Aorta (tissue), 5 donors: ENCODE results near the gene SPIRE1. TPM values are rescaled to one million over a fixed set of nuclear protein-coding genes. Genes with fewer than 3 reads are reported as not detected.
"Not testable (repeated sequence)": the region's sequence is repeated elsewhere in the genome, so short reads cannot be mapped to it uniquely, and the experiment has no call there.

Source experiments
- ATAC-seq: fragments of 200-7000 bp; cut with Tn5 transposase; one replicate; pipeline ENCODE4 v1.9.1; 2022; ENCODE audit warnings: moderate library complexity; ENCODE audit not compliant: low FRiP score
- DNase-seq, 2 donors: peaks; one replicate each; pipeline ENCODE4 v3.0.0-alpha.2; 2020
- H3K27ac ChIP-seq, 2 donors: one replicate each; pipeline ENCODE4 v1.5.1; 2013; ENCODE audit warnings: low read length in 2 of 2, mild to moderate bottlenecking in 2 of 2, moderate library complexity in 2 of 2, control low read depth in 1 of 2, inconsistent platforms in 1 of 2, low read depth in 1 of 2
- H3K27me3 ChIP-seq, 2 donors: one replicate each; pipeline ENCODE4 v1.6.1; 2013; ENCODE audit warnings: control low read depth in 1 of 2, low read length in 1 of 2, mild to moderate bottlenecking in 1 of 2, moderate library complexity in 1 of 2; ENCODE audit not compliant: insufficient read depth in 2 of 2, control insufficient read depth in 1 of 2
- H3K36me3 ChIP-seq, 2 donors: one replicate each; pipeline ENCODE4 v1.6.1; 2013; ENCODE audit warnings: control low read depth in 1 of 2, low read length in 1 of 2, mild to moderate bottlenecking in 1 of 2; ENCODE audit not compliant: insufficient read depth in 2 of 2, control insufficient read depth in 1 of 2
- H3K4me1 ChIP-seq, 2 donors: one replicate each; pipeline ENCODE4 v1.6.1; 2013; ENCODE audit warnings: low read length in 2 of 2, control low read depth in 1 of 2, mild to moderate bottlenecking in 1 of 2, moderate library complexity in 1 of 2; ENCODE audit not compliant: insufficient read depth in 2 of 2, control insufficient read depth in 1 of 2
- H3K4me3 ChIP-seq, 2 donors: one replicate each; pipeline ENCODE4 v1.5.1; 2013; ENCODE audit warnings: low read length in 2 of 2, control low read depth in 1 of 2, mild to moderate bottlenecking in 1 of 2
- H3K9me3 ChIP-seq: one replicate; pipeline ENCODE4 v1.6.1; 2013; ENCODE audit warnings: mild to moderate bottlenecking, low read length; ENCODE audit not compliant: control insufficient read depth
- WGBS, 2 donors: extraction: QIAGEN DNeasy Blood & Tissue Kit; methylation state at CpG; one replicate each; pipeline ENCODE4 v1.1.7; 2013; 5-methylcytosine and 5-hydroxymethylcytosine counted together
- intact Hi-C, 2 donors: fragments of 100-400 bp; cut with DNase I; formaldehyde crosslinking; loops; one replicate each; pipeline versions ENCODE4 v1.14.2 to v1.15.0; 2022
- polyA plus RNA-seq, 2 donors: library from polyadenylated mRNA; stranded (reverse); fragments of 200-250 nt; gene quantifications; one replicate each; pipeline ENCODE4 v1.2.3, GENCODE V29; 2013
- total RNA-seq, 2 donors: library from RNA; stranded (reverse); fragmentation: NEBNext Ultra II Directional; extraction: Animal tissue kit (Norgen Biotek cat#: 25700); gene quantifications; one replicate each; pipeline ENCODE4 v1.2.1, GENCODE V29; 2021
- donor health status: healthy with polysubstance abuse.
- donor health status: Bipolar disorder and iron deficiency.
- donor health status: DM: no; HTN: no; CAD: no.
- donor health status: DM: no; HTN: no; CAD: no.
- donor health status: DM: yes; HTN: yes; CAD: no.

Gene SPIRE1
- total and polyA plus RNA-seq, 4 donors: 14.9 to 48.5 (median 28.2) TPM

GRCh38 chr18:12559319-12559718, 98.6 kb downstream of the SPIRE1 start:
- intact Hi-C loops: no loop called here

GRCh38 chr18:12556946-12557806, 100.7 kb downstream of the SPIRE1 start:
- Histone ChIP-seq H3K9me3 (no peaks in the 10 kb centered on the region), H3K4me1 (no peaks in the 10 kb centered on the region), H3K4me3 (no peak overlapping the region), H3K27me3 (no peaks in the 10 kb centered on the region), H3K27ac (no peak overlapping the region), H3K36me3 (peaks cover 0 to 3% of the 10 kb centered on the region in 2 donors)
- ATAC-seq (no peak), DNase-seq (peak in 1 of 2 donors; percentile 74)
- intact Hi-C loops: no loop called here
- 98% methylated on average over 29 to 30 of the region's 30 CpGs for WGBS, 2 donors

More at GRCh38 chr18:12559319-12559718, 98.6 kb downstream of the SPIRE1 start:
- H3K4me1 ChIP-seq: no peaks in the 10 kb centered on the region
- WGBS, 2 donors: 98 to 99% methylated on average over 24 of the region's 24 CpGs
- H3K36me3 ChIP-seq: peaks cover 0 to 3% of the 10 kb centered on the region in 2 donors
- no peak overlapping the region for H3K27ac ChIP-seq
- no peak overlapping the region for H3K4me3 ChIP-seq
- no peak for DNase-seq
- H3K9me3 ChIP-seq: no peaks in the 10 kb centered on the region
- H3K27me3 ChIP-seq: no peaks in the 10 kb centered on the region
- no peak for ATAC-seq

GRCh38 chr18:12554796-12555388, 103.0 kb downstream of the SPIRE1 start:
- no peaks in the 10 kb centered on the region for H3K9me3 ChIP-seq
- WGBS, 2 donors: 94 to 96% methylated on average over 2 of the region's 2 CpGs
- no peaks in the 10 kb centered on the region for H3K4me1 ChIP-seq
- DNase-seq (no peak), ATAC-seq (no peak)
- H3K4me3 ChIP-seq: no peak overlapping the region
- H3K27ac ChIP-seq: no peak overlapping the region
- peaks cover 0 to 3% of the 10 kb centered on the region in 2 donors for H3K36me3 ChIP-seq
- intact Hi-C loops: no loop called here
- no peaks in the 10 kb centered on the region for H3K27me3 ChIP-seq

GRCh38 chr18:12552879-12553242, 105.0 kb downstream of the SPIRE1 start:
- Histone ChIP-seq H3K27me3 (no peaks in the 10 kb centered on the region), H3K27ac (no peak overlapping the region), H3K4me3 (no peak overlapping the region), H3K4me1 (no peaks in the 10 kb centered on the region), H3K9me3 (no peaks in the 10 kb centered on the region), H3K36me3 (peaks cover 0 to 1% of the 10 kb centered on the region in 2 donors)
- intact Hi-C loops: no loop called here
- 96 to 99% methylated on average over 4 of the region's 4 CpGs for WGBS, 2 donors
- ATAC-seq (no peak), DNase-seq (no peak)

- H3K27ac ChIP-seq, H3K4me1 ChIP-seq, H3K27me3 ChIP-seq, H3K36me3 ChIP-seq, intact Hi-C loops, ATAC-seq, H3K4me3 ChIP-seq, H3K9me3 ChIP-seq: not testable (repeated sequence)
- WGBS, 2 donors: 65 to 68% methylated on average over 13 of the region's 13 CpGs
- DNase-seq: peak in 1 of 2 donors; percentile 58
These were observed 105.7 kb downstream of the SPIRE1 start for GRCh38 chr18:12551943-12552878.

GRCh38 chr18:12551466-12551865, 106.4 kb downstream of the SPIRE1 start:
- DNase-seq, ATAC-seq, H3K4me3 ChIP-seq, H3K36me3 ChIP-seq, H3K27ac ChIP-seq, intact Hi-C loops, H3K4me1 ChIP-seq, H3K27me3 ChIP-seq, H3K9me3 ChIP-seq: not testable (repeated sequence)
- WGBS, 2 donors: 95 to 97% methylated on average over 12 to 13 of the region's 13 CpGs

GRCh38 chr18:12543697-12544096, 114.2 kb downstream of the SPIRE1 start:
- DNase-seq (no peak), ATAC-seq (no peak)
- Histone ChIP-seq H3K9me3 (no peaks in the 10 kb centered on the region), H3K36me3 (no peaks in the 10 kb centered on the region), H3K4me1 (no peaks in the 10 kb centered on the region), H3K27ac (no peak overlapping the region), H3K4me3 (no peak overlapping the region), H3K27me3 (no peaks in the 10 kb centered on the region)
- intact Hi-C loops: no loop called here
- WGBS, 2 donors: 83 to 87% methylated on average over 3 of the region's 3 CpGs

- no peaks in the 10 kb centered on the region for H3K4me1 ChIP-seq
- H3K36me3 ChIP-seq: no peaks in the 10 kb centered on the region
- no peaks in the 10 kb centered on the region for H3K9me3 ChIP-seq
- ATAC-seq: no peak
- intact Hi-C loops: no loop called here
- DNase-seq: no peak
- WGBS, 2 donors: 96 to 100% methylated on average over 2 of the region's 2 CpGs
- H3K27ac ChIP-seq: no peak overlapping the region
- H3K27me3 ChIP-seq: no peaks in the 10 kb centered on the region
- H3K4me3 ChIP-seq: no peak overlapping the region
These were observed 117.2 kb downstream of the SPIRE1 start for GRCh38 chr18:12540751-12541150.
